ENCODE data around the gene ALOX15B.

ALOX15B gene, protein sequence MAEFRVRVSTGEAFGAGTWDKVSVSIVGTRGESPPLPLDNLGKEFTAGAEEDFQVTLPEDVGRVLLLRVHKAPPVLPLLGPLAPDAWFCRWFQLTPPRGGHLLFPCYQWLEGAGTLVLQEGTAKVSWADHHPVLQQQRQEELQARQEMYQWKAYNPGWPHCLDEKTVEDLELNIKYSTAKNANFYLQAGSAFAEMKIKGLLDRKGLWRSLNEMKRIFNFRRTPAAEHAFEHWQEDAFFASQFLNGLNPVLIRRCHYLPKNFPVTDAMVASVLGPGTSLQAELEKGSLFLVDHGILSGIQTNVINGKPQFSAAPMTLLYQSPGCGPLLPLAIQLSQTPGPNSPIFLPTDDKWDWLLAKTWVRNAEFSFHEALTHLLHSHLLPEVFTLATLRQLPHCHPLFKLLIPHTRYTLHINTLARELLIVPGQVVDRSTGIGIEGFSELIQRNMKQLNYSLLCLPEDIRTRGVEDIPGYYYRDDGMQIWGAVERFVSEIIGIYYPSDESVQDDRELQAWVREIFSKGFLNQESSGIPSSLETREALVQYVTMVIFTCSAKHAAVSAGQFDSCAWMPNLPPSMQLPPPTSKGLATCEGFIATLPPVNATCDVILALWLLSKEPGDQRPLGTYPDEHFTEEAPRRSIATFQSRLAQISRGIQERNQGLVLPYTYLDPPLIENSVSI

DNA sequence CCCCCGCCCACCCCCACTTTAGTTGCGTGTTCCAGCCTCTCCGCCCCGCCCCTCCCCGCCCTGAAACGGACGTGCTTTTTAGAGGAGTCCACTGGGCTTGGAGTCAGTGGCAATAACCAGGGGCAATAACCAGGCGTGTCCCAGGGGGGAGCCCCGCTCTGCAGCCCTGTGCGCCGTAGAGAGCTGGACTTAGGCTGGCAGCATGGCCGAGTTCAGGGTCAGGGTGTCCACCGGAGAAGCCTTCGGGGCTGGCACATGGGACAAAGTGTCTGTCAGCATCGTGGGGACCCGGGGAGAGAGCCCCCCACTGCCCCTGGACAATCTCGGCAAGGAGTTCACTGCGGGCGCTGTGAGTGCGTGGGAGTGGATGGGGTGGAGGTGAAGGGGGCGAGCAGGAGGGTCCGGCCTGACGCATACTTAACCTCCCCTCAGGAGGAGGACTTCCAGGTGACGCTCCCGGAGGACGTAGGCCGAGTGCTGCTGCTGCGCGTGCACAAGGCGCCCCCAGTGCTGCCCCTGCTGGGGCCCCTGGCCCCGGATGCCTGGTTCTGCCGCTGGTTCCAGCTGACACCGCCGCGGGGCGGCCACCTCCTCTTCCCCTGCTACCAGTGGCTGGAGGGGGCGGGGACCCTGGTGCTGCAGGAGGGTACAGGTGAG lies at the start of gene ALOX15B:
Gene ALOX15B, plus strand, starts transcription at position 106 of the 657 bp plus-strand sequence. Its CDS starts 97 bp downstream, at position 203.
- no peak for DNase-seq (ENCODE audit: low spot score)

DNA sequence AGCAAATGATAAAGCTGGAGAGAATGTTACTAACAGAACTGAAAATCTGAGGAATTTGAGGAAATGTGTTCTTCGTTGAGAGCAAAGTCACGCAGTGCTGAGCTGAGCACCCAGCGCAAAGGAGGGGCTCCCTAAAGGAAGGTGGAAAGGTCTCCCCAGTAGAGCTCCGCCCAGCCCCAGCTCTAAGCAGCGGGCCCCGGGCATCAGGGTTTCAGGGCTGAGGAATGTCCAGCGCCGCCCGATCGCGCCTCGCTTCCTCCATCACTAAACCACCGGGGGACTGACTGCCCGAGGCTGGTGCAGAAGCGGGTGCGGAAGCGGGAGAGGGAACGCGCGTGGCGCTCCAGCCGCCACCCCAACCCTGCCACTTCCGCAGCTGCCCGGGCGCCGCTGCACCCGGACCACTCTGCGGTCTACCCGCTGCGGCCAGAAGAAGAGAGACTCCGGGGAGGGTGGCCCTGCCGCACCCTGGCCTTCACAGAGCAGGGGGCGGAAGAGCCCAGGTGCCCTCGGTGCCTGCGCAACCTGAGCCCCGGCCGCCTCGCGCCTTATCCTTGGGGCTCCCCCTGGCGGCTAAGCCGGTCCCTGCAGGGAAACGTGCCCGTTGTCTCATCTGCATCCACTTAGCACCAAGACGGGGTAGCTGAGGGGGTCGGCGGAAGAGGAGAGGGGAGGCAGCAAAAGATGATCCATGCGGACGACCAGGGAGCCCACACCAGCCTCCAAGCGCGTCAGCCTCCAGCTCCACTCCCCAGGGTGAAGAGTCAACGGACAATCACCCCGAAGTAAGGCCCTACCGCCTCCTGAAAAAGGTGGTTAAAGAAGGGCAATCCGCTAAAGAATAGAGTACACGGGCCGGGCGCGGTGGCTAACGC lies 48.8 kb upstream of the ALOX15B start:
- DNase-seq (ENCODE audit: low spot score) = peak; percentile 86

DNA sequence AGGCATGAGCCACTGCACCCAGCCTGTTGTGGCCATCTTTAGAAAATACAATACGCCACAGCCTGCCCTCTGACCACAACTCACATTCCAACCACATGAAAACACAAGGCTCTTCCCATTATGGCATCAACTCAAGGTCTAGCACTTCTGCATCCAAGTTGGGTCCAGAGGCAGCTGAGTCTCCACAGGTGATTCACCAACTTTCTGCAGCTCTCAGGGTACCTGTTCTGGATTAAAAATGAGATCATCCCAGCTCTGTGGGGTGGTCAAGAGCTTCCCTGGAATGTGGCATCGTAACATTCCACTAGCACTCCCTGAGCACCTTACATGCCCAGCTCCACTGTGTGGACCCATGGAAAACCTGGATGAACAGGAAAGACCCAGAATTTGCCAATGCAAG lies 46.3 kb upstream of the ALOX15B start:
- peak; percentile 45 for DNase-seq (ENCODE audit: low spot score)

DNA sequence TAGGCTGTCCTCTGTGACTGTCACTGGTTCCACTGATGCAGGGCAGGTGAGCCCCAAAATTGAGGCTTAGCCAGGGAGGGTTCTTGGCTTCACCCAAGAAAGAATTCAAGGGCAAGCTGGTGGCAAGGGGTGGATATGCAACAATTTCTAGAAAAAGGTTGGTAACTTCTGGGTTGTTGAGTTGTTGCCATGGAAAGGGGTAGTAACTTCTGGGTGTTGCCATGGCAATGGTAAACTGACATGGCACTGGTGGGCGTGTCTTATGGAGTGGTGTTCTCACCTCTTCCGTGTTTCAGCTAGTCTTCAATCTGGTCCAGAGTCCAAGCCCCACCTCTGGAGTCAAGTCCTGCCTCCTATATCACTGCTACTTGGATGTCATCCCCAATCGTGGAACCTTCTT lies 45.9 kb upstream of the ALOX15B start:
- DNase-seq (ENCODE audit: low spot score) = no peak

DNA sequence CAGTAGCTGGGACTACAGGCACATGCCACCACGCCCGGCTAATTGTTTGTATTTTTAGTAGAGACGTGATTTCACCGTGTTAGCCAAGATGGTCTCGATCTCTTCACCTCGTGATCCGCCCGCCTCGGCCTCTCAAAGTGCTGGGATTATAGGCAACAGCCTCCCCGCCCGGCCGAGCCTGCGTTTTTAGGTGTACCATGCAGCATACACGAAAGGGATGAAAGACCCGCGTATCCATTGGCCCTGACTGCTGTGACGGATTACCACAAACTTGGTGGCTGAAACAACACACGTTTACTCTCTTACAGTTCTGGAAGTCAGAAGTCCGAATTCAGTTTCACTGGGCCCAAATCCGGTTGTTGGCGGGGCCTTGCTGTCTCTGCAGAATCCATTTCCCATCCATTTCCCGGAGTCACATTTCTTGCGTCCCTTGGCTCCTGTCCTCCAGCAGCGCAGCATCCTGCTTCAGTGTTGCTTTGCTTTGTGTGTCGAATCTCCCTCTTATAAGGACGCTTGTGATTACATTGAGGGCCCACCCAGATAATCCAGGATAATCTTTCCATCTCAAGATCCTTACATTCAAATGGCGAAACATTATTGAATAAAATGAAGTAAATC lies 44.8 kb upstream of the ALOX15B start:
- no peak for DNase-seq (ENCODE audit: low spot score)

DNA sequence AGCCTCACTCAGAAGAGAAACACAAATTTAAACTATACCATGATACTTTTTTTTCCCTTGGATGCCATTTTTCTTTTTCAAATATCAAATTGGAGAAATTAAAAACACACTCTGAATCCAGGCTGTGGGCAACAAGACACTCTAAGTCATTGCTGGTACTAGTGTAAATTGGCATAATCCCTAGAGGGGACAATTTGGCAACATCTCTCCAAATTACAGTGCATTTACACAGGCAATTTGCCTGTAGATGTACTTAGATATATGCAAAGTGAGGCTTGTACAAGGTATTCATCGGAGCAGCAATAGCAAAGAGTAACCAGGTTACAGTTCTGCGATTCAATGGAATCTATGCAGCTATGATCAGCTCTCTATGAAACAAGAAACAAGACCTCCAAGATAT lies 43.1 kb upstream of the ALOX15B start:
- DNase-seq (ENCODE audit: low spot score) = no peak

DNA sequence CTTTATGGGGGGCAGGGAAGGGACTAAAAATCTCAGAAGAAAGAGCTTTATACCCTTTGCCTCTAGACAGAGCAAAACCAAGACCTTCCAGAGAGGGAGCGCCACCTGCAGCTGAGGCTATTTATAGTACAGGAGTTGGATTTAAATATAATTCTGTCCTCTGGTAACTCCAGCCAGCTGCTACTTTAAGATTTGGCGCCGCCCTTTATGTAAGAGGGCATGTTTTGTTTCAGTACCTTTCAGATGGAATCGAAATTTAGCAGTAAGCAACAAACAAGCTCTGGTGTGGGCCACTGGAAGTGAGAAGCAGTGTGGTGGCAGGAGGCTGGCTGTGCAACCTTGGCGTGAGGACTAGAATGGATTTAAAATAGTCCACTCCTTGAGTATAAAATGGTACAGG lies 41.7 kb upstream of the ALOX15B start:
- peak; percentile 36 for DNase-seq (ENCODE audit: low spot score)

DNA sequence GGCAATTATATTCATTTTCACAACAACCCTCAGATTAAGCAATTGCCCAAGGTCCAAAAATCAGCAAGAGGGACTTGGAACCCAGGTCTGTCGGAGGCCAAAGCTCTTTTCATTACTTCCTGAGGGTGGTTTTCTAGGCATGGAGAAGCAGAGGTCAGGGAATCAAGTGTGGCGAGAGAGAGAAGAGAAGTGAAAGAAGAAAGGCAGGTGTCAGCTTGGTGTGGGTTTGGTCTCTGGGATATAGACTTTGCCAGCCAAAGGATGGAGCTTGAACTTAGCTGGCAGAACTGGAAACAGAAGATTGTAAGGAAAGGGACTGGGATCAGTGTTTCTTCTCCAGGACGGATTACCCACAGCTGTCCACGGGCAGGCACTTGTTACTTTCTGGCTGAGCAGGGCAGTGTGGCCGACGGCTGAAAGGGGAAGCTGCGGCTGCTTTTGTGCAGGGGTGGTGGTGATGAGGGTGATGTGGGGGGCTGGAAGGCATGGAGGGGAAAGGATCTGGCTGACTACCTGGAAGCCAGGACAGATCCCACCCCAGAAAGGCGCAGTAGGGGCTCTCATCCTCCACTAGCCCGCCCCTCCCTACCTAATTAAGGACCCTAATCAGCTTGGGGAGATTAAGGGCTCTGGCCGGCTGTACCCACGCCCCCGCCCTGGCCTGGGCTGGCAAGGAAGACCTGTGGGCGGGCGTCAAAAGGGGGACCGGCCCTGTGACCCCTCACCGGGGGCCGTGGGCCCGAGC lies 36.7 kb upstream of the ALOX15B start, which contains the start of gene GUCY2D:
Gene GUCY2D, plus strand, starts transcription at position 640 of the 745 bp plus-strand sequence. CDS start 433 bp downstream, outside the sequence.
- peak; percentile 21 for DNase-seq (ENCODE audit: low spot score)

DNA sequence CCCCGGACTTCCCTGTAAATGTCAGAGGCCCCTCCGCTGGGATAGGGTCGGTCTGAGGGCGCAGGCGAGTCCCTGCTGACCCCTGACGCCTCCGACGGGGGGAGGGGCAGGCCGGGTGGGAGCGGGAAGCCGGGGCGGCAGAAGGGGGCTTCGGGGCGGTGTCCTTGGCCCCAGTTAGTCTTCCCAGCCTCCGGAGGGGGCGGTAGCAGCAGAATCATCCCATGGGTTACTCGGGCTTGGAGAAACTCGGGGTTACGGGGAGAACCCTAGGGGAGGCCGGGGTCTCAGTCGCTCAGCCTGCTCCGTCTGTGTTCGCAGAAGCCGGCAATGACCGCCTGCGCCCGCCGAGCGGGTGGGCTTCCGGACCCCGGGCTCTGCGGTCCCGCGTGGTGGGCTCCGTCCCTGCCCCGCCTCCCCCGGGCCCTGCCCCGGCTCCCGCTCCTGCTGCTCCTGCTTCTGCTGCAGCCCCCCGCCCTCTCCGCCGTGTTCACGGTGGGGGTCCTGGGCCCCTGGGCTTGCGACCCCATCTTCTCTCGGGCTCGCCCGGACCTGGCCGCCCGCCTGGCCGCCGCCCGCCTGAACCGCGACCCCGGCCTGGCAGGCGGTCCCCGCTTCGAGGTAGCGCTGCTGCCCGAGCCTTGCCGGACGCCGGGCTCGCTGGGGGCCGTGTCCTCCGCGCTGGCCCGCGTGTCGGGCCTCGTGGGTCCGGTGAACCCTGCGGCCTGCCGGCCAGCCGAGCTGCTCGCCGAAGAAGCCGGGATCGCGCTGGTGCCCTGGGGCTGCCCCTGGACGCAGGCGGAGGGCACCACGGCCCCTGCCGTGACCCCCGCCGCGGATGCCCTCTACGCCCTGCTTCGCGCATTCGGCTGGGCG lies 35.9 kb upstream of the ALOX15B start:
- peak; percentile 38 for DNase-seq (ENCODE audit: low spot score)

DNA sequence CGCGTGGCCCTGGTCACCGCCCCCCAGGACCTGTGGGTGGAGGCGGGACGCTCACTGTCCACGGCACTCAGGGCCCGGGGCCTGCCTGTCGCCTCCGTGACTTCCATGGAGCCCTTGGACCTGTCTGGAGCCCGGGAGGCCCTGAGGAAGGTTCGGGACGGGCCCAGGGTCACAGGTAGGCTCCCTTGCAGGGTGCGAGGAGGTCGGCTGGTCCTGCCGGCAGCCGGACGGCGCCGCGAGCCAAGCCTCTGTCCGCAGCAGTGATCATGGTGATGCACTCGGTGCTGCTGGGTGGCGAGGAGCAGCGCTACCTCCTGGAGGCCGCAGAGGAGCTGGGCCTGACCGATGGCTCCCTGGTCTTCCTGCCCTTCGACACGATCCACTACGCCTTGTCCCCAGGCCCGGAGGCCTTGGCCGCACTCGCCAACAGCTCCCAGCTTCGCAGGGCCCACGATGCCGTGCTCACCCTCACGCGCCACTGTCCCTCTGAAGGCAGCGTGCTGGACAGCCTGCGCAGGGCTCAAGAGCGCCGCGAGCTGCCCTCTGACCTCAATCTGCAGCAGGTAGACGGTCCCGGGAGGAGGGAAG lies 35.2 kb upstream of the ALOX15B start:
- no peak for DNase-seq (ENCODE audit: low spot score)

DNA sequence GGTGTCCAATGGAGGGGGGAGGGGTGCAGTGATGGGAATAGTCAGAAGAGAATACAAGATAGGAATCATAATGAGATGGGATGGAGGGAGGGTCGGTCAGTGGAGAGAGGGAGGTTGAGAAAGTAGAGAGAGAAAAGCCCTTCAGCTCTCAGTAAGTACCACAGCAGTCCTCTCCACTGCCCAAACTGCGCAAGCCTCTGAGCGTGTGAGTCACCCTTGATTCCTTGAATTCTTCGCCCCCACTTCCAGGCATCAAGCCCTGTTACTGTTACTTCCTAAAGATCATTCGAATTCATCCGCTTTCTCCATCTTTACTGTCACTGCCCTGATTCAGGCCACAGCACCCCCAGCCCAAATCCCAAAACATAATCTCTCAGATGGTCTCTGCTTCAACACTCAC lies 34.0 kb upstream of the ALOX15B start:
- peak; percentile 86 for DNase-seq (ENCODE audit: low spot score)

DNA sequence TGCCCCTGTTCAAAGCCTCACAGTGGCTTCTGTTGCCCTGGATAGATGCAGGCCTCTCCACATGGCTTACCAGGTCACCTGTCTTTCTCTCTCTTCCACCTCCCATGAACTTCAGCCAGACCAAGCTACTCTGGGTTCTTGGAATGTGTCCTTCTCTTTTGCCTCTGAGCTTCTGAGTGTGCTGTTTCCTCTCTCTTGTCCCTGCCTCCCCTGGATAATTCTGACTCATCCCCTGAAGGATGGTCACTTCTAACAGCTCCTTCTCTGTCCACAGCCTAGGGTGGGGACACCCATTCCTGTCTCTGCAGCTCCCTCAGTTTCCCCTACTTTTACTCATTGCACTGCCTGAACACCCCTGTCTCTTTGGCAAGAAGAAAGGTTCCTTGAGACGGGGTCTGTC lies 33.5 kb upstream of the ALOX15B start:
- peak; percentile 66 for DNase-seq (ENCODE audit: low spot score)

DNA sequence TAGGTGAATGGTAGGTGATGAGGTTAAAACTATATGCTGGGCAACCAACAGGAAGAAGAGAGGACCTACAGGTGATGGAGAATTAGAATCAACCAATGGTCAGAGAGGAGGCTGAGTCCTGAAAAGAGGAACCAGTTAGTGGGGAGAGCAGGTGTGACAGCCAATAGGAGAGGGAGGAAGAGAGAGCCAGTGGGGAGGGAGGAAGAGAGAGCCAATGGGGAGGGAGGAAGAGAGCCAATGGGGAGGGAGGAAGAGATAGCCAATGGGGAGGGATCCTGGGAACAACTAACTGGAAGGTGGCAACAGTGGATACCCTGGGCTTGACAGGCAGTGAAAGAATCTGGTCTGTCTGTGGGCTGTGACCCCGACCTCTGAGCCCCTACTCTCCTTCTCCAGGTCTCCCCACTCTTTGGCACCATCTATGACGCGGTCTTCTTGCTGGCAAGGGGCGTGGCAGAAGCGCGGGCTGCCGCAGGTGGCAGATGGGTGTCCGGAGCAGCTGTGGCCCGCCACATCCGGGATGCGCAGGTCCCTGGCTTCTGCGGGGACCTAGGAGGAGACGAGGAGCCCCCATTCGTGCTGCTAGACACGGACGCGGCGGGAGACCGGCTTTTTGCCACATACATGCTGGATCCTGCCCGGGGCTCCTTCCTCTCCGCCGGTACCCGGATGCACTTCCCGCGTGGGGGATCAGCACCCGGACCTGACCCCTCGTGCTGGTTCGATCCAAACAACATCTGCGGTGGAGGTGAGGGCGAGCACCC lies 32.7 kb upstream of the ALOX15B start:
- peak; percentile 32 for DNase-seq (ENCODE audit: low spot score)

DNA sequence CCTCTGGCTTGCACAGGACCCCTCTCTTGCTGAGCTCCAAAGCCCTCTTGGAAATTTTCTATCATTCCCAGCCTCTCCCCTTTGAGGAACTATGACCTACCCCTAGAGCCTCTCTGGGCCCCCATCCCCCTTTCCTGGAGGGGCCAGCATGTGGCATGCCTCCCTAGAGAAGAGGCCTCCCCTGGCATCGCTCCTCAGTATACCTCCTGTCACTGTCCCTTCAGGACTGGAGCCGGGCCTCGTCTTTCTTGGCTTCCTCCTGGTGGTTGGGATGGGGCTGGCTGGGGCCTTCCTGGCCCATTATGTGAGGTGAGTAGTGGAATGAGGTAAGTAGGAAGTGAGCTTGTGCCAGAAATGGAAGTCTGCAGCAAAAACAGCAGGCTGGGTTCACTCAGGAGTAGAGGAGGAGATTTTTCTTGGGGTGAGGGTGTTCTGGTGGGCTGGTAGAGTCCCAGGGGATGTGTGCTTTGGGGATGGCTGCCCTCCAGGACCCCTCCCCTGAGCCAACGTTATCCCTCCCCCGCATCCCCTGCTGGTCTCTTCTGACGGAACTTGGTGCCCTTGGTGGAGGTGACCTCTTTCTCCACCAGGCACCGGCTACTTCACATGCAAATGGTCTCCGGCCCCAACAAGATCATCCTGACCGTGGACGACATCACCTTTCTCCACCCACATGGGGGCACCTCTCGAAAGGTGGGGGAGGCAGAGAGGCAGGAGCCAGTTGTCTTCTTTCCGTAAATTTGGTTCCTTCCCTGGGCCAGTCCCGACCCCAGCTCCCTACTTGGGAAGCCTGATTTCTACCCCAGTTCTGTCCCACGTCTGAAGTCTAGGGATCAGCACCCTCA lies 31.8 kb upstream of the ALOX15B start:
- no peak for DNase-seq (ENCODE audit: low spot score)

DNA sequence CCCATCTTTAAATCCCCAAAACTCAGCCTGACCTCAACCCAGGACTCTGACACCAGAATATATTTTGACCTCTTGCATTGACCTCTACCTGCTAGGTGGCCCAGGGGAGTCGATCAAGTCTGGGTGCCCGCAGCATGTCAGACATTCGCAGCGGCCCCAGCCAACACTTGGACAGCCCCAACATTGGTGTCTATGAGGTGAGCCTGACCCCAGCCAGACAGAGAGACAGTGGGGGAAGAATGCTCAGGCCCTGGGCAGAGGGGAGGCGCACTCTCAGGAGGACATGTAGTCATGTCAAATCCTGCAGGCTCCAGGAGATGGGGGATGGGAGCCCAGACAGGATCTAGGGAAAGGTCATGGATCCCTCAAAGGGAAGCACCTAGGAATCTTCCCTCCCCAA lies 31.0 kb upstream of the ALOX15B start:
- no peak for DNase-seq (ENCODE audit: low spot score)

DNA sequence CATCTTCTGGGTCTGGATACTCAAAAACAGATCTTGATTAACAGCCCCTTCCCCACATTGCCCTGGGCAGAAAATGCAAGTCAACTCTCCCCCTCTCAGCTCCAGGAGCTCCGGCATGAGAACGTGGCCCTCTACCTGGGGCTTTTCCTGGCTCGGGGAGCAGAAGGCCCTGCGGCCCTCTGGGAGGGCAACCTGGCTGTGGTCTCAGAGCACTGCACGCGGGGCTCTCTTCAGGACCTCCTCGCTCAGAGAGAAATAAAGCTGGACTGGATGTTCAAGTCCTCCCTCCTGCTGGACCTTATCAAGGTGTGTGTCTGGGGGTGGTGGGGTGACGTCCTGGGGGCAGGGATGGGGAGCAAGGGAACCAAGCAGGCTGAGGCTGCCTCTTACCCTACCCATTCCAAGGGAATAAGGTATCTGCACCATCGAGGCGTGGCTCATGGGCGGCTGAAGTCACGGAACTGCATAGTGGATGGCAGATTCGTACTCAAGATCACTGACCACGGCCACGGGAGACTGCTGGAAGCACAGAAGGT lies 26.7 kb upstream of the ALOX15B start:
- DNase-seq (ENCODE audit: low spot score) = no peak

DNA sequence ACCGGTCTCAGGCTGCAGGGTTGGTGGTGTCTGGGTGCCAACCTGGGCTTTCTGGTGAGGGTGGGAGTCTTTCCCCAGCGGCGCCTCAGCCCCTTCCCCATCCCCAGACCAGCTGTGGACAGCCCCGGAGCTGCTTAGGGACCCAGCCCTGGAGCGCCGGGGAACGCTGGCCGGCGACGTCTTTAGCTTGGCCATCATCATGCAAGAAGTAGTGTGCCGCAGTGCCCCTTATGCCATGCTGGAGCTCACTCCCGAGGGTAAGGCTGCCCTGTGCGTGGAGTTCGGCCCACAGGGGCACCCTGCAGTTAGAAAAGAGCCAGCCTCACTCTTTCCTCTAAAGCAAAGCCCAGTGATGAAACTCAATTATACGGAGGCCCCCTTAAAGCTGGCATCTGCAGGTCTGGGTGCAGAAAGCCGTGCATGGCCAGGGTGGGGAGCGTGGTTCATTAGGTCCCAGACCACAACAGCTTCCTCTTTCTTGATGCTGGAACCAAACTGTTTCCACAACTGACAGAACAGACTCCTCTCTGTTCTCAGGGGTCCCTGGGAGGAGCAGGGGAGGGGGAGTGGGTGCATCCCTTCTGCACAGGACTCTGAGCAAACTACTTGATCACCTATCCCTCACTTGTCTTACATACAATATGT lies 25.7 kb upstream of the ALOX15B start:
- DNase-seq (ENCODE audit: low spot score) = no peak

Measured in AG08396 (cell line).